Mesothelial cell of epicardium (in vitro differentiated cells): ENCODE measurements around the gene KLHL40. TPM values are rescaled to one million over a fixed set of nuclear protein-coding genes. Genes with fewer than 3 reads are reported as not detected.

ENCODE experiments used
- DNase-seq, 2 experiments: peaks; one replicate each; pipeline ENCODE4 v3.0.0; 2021; ENCODE audit warnings: low spot score in 2 of 2; ENCODE audit not compliant: unreplicated experiment in 2 of 2
- H3K27ac Mint-ChIP-seq: 2 replicates; pipeline ENCODE4 v1.8.0; 2021; ENCODE audit warnings: mixed read lengths
- H3K27me3 Mint-ChIP-seq: 2 replicates; pipeline ENCODE4 v1.8.0; 2021; ENCODE audit warnings: low read depth, mixed read lengths
- H3K36me3 Mint-ChIP-seq: 2 replicates; pipeline ENCODE4 v1.8.0; 2021; ENCODE audit warnings: mixed read lengths
- H3K4me1 Mint-ChIP-seq: 2 replicates; pipeline ENCODE4 v1.8.0; 2021; ENCODE audit warnings: mixed read lengths
- H3K4me3 Mint-ChIP-seq: 2 replicates; pipeline ENCODE4 v1.8.0; 2021; ENCODE audit warnings: mild to moderate bottlenecking, moderate library complexity, mixed read lengths
- H3K9me3 Mint-ChIP-seq: 2 replicates; pipeline ENCODE4 v1.8.0; 2021; ENCODE audit warnings: mixed read lengths
- total RNA-seq: library from RNA; stranded (reverse); gene quantifications from 3 replicates; pipeline ENCODE4 v1.2.1, GENCODE V29; 2021
- TF ChIP-seq, protein P1 (sequence below): fragments of 200-600 bp; sonication (generic); IDR thresholded peaks from one replicate; pipeline ENCODE4 v1.5.0; 2021; ENCODE audit warnings: antibody characterized with exemption; ENCODE audit not compliant: unreplicated experiment

Gene KLHL40
- total RNA-seq, 1 donor from 2014 or later, result not detected

DNA sequence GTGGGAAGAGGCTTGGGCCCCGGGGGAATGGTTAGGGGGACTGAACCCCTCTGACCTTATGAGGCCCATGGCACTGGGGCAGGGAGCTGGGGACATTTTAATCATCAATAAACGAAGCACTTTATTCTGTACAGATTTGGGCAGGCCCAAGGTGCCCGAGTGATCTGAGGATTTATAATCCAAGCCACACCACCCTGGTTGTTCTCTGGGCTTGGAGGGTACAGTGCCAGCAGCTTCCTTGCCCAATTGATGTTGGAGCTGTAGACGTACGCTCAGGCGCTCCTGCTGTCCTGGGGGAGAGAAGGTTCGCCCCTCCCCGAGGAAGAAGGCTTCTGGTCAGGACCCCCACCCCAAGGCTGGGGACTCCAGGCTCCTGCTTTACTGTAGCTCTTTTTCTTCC is 19.3 kb upstream of the KLHL40 start:
- H3K4me3 Mint-ChIP-seq, result no peak overlapping the region
- no peaks in the 10 kb centered on the region for H3K9me3 Mint-ChIP-seq
- no peak overlapping the region for H3K27ac Mint-ChIP-seq
- peaks cover 5% of the 10 kb centered on the region for H3K27me3 Mint-ChIP-seq
- DNase-seq, result peak in 1 of 2 experiments; percentile 29
- TF ChIP-seq, protein P1, sequence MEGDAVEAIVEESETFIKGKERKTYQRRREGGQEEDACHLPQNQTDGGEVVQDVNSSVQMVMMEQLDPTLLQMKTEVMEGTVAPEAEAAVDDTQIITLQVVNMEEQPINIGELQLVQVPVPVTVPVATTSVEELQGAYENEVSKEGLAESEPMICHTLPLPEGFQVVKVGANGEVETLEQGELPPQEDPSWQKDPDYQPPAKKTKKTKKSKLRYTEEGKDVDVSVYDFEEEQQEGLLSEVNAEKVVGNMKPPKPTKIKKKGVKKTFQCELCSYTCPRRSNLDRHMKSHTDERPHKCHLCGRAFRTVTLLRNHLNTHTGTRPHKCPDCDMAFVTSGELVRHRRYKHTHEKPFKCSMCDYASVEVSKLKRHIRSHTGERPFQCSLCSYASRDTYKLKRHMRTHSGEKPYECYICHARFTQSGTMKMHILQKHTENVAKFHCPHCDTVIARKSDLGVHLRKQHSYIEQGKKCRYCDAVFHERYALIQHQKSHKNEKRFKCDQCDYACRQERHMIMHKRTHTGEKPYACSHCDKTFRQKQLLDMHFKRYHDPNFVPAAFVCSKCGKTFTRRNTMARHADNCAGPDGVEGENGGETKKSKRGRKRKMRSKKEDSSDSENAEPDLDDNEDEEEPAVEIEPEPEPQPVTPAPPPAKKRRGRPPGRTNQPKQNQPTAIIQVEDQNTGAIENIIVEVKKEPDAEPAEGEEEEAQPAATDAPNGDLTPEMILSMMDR, result no peak
- H3K36me3 Mint-ChIP-seq, result no peaks in the 10 kb centered on the region
- H3K4me1 Mint-ChIP-seq, result no peaks in the 10 kb centered on the region

DNA sequence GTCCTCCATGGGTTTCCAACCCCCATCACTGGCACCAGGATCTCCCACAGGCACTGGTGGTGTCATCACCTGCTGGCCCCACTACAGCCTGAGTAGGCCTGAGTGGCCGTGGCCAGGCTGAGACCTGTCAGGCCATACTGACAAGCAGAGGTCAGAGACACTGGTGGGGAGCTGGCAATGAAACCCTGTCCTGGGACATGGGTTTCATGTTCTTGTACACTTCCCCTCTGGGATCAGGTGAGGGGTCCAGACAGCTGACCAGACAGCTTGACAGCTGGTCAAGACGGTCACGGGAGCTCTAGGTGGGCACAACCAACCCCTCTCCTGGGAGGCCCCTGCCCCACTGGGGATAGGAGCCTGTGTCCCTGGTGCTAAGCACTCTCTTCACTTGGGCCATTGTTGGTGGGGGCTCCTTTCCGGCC is 18.7 kb upstream of the KLHL40 start:
- peaks cover 6% of the 10 kb centered on the region for H3K27me3 Mint-ChIP-seq

DNA sequence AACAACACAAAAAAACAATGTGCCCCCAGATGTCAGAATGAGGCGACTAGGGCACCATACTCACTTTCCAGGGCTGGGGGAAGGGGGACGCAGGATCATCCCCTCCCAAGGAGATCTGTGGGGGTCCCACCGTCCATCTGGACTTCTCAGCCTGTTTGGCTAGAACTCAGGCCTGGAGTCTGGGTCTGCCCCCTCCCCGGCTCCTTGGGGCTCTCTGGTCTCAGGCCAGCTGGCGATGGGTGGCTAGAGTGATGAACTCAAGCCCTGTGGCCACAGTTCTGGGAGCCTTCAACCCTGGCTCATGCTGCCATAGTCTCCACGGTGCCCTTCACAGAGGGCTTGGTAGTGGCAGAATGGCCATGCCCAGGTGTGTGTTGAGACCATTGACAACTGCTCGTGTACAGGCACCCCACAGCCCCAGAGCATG is 18.2 kb upstream of the KLHL40 start:
- TF ChIP-seq, protein P1, result no peak
- Mint-ChIP-seq H3K27ac (no peak overlapping the region), H3K36me3 (no peaks in the 10 kb centered on the region), H3K4me1 (no peaks in the 10 kb centered on the region), H3K4me3 (no peak overlapping the region), H3K9me3 (no peaks in the 10 kb centered on the region), H3K27me3 (peaks cover 6% of the 10 kb centered on the region)
- peak in 1 of 2 experiments; percentile 35 for DNase-seq

More for the DNA sequence above, 18.7 kb upstream of the KLHL40 start:
- no peaks in the 10 kb centered on the region for H3K4me1 Mint-ChIP-seq
- H3K9me3 Mint-ChIP-seq, result no peaks in the 10 kb centered on the region
- TF ChIP-seq, protein P1, result no peak
- H3K4me3 Mint-ChIP-seq, result no peak overlapping the region
- no peak overlapping the region for H3K27ac Mint-ChIP-seq
- H3K36me3 Mint-ChIP-seq, result no peaks in the 10 kb centered on the region
- peak in 1 of 2 experiments; percentile 34 for DNase-seq

DNA sequence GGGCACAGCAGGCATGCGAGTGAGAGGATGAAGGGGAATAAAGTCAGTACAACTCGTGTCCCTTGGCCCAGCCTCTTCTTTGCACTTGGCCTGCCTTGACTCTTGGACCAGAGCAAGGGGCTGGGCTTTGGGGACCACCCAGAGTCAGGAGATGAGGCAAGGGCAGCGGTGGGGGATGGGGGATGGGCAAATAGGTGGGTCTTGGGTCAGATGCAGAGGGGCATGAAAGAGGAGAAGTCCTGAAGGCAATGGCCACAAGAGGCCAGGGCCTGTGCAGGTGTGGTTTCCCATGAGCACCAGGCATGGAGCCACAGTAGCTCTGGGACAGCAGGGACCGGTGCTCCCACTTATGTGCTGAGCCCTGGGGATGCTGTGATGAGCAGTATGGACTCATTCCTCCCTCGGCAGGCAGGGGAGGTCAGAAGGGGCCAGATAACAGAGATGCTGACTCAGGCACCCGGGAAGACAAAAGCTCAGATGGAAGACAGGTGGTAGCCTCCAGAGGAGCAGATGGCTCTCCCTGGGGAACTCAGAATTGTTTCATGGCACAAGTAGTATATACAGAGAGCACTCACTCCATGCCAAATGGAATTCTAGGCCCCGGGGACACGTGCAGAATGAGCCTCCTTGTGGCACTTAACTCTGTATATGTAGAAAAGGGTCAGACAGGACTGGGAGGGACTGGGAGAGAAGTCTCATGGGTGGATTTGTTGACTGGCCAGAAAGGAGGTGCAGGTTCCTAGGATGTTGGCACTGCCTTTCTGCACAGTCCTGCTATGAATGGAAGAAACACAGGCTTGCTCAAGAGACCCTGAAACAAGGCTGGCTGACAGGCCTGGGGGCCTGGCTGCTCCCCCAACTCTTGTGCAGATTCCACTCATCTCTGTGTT is 17.6 kb upstream of the KLHL40 start:
- Mint-ChIP-seq H3K4me1 (no peaks in the 10 kb centered on the region), H3K27ac (no peak overlapping the region), H3K36me3 (no peaks in the 10 kb centered on the region), H3K27me3 (peaks cover 6% of the 10 kb centered on the region), H3K9me3 (no peaks in the 10 kb centered on the region), H3K4me3 (no peak overlapping the region)
- peak in 1 of 2 experiments; percentile 10 for DNase-seq
- TF ChIP-seq, protein P1, result no peak

DNA sequence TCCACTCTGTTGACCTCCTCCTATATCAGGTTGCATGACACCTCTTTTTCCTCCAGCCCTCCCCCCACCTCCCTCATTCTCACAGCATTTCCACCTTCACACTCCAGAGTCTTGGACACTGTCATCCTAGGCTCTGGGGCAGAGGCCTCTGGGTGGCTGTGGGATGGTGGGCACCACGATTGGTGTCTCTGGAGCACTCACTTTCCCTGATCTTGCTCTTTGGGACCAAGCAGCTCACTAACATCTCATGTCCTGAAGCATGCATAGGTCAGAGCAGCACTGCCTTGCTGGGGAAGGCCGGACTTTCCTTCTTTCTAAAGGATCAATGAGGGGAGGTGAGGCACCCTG is 16.9 kb upstream of the KLHL40 start:
- no peaks in the 10 kb centered on the region for H3K36me3 Mint-ChIP-seq
- no peak overlapping the region for H3K4me3 Mint-ChIP-seq
- no peaks in the 10 kb centered on the region for H3K4me1 Mint-ChIP-seq
- peaks cover 6% of the 10 kb centered on the region for H3K27me3 Mint-ChIP-seq
- TF ChIP-seq, protein P1, result no peak
- H3K27ac Mint-ChIP-seq, result no peak overlapping the region
- DNase-seq, result no peak
- H3K9me3 Mint-ChIP-seq, result no peaks in the 10 kb centered on the region
